GM21390 (cell line): ENCODE results near the gene DBF4B.
"Not testable (repeated sequence)": the region's sequence is repeated elsewhere in the genome, so short reads cannot be mapped to it uniquely, and the experiment has no call there.

Experiments
- ATAC-seq: cut with Tn5 transposase; IDR thresholded peaks from one replicate; pipeline ENCODE4 v1.9.1; 2021; ENCODE audit not compliant: unreplicated experiment

DBF4B gene

GRCh38 chr17:44726121-44726520, 17.7 kb downstream of the DBF4B start:
- not testable (repeated sequence) for ATAC-seq

GRCh38 chr17:44733753-44734152, 25.3 kb downstream of the DBF4B start:
- no peak for ATAC-seq

- ATAC-seq: no peak
Measured at GRCh38 chr17:44734272-44734671, 25.8 kb downstream of the DBF4B start.

- no peak for ATAC-seq
Measured at GRCh38 chr17:44736551-44737240, 28.2 kb downstream of the DBF4B start.

- ATAC-seq: no peak
Measured at GRCh38 chr17:44738214-44738906, 29.9 kb downstream of the DBF4B start.

GRCh38 chr17:44741316-44741715, 32.9 kb downstream of the DBF4B start:
- no peak for ATAC-seq

- no peak for ATAC-seq
Measured at GRCh38 chr17:44745301-44745700, 36.8 kb downstream of the DBF4B start.

GRCh38 chr17:44745738-44746137, 37.3 kb downstream of the DBF4B start:
- ATAC-seq: not testable (repeated sequence)

GRCh38 chr17:44747566-44747965, 39.1 kb downstream of the DBF4B start:
- no peak for ATAC-seq

GRCh38 chr17:44749076-44749979, 40.9 kb downstream of the DBF4B start:
- ATAC-seq: no peak

- ATAC-seq: no peak
Measured at GRCh38 chr17:44749980-44750318, 41.5 kb downstream of the DBF4B start.

- no peak for ATAC-seq
Measured at GRCh38 chr17:44751331-44751730, 42.9 kb downstream of the DBF4B start.

- no peak for ATAC-seq
Measured at GRCh38 chr17:44751806-44752205, 43.3 kb downstream of the DBF4B start.

GRCh38 chr17:44752953-44753861, 44.7 kb downstream of the DBF4B start:
- ATAC-seq: no peak

- ATAC-seq: no peak
Measured at GRCh38 chr17:44754276-44754675, 45.8 kb downstream of the DBF4B start.

GRCh38 chr17:44755180-44755579, 46.7 kb downstream of the DBF4B start:
- not testable (repeated sequence) for ATAC-seq

- no peak for ATAC-seq
Measured at GRCh38 chr17:44757045-44757917, 48.8 kb downstream of the DBF4B start.

- ATAC-seq: no peak
Measured at GRCh38 chr17:44757918-44758413, 49.5 kb downstream of the DBF4B start.

- no peak for ATAC-seq
Measured at GRCh38 chr17:44758414-44759085, 50.1 kb downstream of the DBF4B start, which contains the start of gene ADAM11. Gene ADAM11, plus strand, starts transcription at chr17:44758988. Its CDS starts 212 bp downstream, at chr17:44759200.
